Mucosa of stomach (tissue), 1 donor: ENCODE measurements around the gene KAZN.

ENCODE experiments used
- H3K27me3 ChIP-seq: one replicate; pipeline ENCODE4 v1.7.0; 2013; ENCODE audit warnings: mild to moderate bottlenecking, low read length; ENCODE audit not compliant: control insufficient read depth, insufficient read depth
- H3K36me3 ChIP-seq: one replicate; pipeline ENCODE4 v1.7.0; 2013; ENCODE audit warnings: low read length; ENCODE audit not compliant: control insufficient read depth, insufficient read depth
- H3K4me1 ChIP-seq: one replicate; pipeline ENCODE4 v1.7.0; 2013; ENCODE audit warnings: mild to moderate bottlenecking, low read length; ENCODE audit not compliant: control insufficient read depth, insufficient read depth
- H3K4me3 ChIP-seq: one replicate; pipeline ENCODE4 v1.7.0; 2013; ENCODE audit warnings: low read length
- H3K9ac ChIP-seq: one replicate; pipeline ENCODE4 v1.7.0; 2013; ENCODE audit warnings: mild to moderate bottlenecking, low read length, moderate library complexity
- H3K9me3 ChIP-seq: one replicate; pipeline ENCODE4 v1.7.0; 2013; ENCODE audit warnings: mild to moderate bottlenecking, low read length, moderate library complexity; ENCODE audit not compliant: control insufficient read depth
- donor health status: Pancreatic carcinoma.

KAZN gene

DNA sequence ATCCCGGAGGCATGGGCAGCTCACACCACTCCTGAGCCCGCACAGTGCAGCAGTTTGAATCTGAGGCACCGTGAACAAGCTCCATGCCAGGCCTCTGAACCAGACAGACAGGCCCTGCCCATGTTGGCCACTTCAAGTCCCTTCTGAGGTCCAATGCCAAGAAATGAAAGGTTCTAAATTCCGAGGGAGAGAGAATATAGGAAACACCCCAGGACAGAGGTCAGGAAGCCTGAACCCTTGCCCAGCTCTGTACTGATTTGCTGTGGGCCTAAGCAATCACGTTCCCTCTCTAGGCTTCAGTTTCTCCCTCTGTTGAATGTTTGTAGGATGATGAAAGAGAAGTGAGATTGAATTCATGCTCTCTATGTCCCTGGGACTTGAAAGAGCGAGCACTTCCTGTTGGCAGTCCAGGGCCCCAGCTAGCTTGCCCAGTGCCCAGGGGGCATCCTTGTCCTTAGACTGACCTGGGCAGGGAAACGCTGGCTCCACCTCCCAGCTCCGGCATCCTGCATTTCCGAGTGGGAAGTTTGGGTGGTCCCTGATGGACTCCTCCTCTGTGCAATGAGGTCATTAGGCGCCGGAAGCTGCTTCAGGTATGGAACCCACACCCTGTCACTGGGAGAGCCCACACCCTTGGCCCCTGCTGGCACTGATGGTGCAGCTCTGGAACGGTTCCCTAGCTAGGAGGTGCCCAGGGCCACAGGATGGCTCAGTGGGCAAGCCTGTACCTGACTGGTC is 312.7 kb downstream of the KAZN start:
- Histone ChIP-seq H3K27me3 (no peaks in the 10 kb centered on the region), H3K4me1 (peaks cover 9% of the 10 kb centered on the region), H3K4me3 (no peak overlapping the region), H3K9me3 (no peaks in the 10 kb centered on the region), H3K36me3 (no peaks in the 10 kb centered on the region), H3K9ac (no peak overlapping the region)

DNA sequence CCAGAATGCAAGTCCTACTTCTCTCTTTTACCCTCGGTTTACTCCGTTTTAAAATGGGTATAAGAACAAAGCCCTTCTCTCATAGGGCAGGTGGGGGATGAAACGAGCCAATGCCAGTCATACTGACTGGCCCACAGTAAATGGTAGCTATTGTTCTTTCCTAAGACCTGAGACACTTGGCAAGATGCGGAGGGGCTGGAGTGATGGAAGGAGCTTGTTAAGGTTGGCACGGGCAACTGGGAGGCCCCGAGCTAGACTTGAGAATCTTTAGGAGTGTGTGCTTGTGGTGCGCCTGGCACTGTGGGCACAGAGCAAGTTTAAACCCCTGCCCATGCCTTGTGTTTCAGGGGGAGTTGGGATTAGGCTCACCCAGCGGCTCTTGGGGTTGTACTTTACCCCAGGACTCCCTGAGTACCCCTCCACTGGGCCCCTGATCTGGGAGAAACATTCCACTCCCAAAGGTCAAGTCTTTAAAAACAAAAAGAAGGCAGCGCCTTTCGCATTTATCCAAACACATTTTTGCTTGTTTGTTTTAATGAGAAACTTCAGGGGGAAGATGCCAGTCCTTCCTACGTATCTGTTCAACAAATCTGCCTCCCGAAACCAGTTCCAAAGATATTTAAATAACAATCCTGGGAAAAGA is 314.5 kb downstream of the KAZN start:
- Histone ChIP-seq H3K4me3 (no peak overlapping the region), H3K27me3 (no peaks in the 10 kb centered on the region), H3K4me1 (peaks cover 9% of the 10 kb centered on the region), H3K36me3 (no peaks in the 10 kb centered on the region), H3K9me3 (no peaks in the 10 kb centered on the region), H3K9ac (no peak overlapping the region)

DNA sequence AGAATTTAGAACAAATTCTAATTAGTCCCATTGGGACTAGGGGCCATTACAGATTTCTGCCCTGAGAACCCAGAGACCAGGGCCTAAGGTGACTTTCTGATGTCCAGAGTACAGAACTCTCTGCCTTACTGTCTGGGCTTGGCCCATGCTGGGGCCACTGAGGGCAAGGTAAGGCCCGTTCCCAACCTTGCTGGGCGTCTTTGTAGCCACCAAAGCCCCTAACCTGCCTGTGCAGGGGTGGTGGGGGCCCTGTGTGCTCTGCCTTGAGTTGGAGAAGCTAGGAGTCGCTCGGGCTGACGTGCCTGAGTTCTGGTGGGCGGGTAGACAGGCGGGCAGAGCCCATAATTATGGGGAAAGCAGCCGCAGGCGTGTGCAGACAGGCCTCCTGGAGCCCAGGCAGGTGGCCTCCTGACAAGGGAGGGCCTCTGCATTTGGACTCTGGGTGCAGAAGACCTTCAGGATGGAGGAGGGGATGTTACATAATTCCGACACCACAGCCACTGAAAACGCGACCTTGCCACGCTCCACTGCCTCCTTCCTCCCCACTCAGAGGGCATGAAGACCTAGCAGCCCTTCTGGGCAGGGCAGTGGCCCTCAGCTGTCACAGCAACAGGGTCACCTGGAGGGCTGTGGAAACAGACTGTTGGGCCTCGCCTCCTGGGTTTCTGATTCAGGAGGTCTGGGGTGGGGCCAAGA is 315.1 kb downstream of the KAZN start:
- Histone ChIP-seq H3K4me1 (peaks cover 9% of the 10 kb centered on the region), H3K4me3 (no peak overlapping the region), H3K9ac (no peak overlapping the region)

DNA sequence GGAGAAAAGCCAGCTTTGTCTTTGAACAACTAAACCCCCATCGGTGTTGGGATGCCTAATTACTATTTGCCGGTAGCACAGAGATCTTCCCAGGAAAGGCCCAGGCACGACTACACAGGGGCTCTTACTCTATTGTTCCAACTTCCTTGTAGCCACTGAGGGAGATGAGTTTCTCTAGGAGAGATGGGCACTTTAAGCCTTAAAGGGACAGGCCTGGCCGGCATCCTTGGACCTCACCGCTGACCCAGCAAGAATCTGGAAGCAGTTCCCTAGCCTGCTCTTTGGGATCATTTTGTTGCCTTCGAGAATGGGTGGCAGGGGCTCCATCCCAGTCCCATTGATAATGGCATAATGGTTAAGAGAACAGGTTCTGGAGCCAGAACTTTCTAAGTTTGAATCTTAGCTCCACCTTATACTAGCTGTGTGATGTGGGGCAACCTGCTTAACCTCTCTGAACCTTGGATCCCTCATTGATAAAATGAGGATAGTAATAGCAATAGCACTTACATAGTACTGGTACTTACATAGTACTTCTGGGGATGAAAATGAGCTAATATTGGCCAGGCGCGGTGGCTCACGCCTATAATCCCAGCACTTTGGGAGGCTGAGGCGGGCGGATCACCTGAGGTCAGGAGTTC is 316.0 kb downstream of the KAZN start:
- Histone ChIP-seq H3K9ac (no peak overlapping the region), H3K4me1 (peaks cover 9% of the 10 kb centered on the region), H3K4me3 (no peak overlapping the region), H3K27me3 (no peaks in the 10 kb centered on the region), H3K36me3 (no peaks in the 10 kb centered on the region), H3K9me3 (no peaks in the 10 kb centered on the region)

More for the DNA sequence above, 315.1 kb downstream of the KAZN start:
- no peaks in the 10 kb centered on the region for H3K27me3 ChIP-seq
- no peaks in the 10 kb centered on the region for H3K36me3 ChIP-seq
- H3K9me3 ChIP-seq: no peaks in the 10 kb centered on the region

DNA sequence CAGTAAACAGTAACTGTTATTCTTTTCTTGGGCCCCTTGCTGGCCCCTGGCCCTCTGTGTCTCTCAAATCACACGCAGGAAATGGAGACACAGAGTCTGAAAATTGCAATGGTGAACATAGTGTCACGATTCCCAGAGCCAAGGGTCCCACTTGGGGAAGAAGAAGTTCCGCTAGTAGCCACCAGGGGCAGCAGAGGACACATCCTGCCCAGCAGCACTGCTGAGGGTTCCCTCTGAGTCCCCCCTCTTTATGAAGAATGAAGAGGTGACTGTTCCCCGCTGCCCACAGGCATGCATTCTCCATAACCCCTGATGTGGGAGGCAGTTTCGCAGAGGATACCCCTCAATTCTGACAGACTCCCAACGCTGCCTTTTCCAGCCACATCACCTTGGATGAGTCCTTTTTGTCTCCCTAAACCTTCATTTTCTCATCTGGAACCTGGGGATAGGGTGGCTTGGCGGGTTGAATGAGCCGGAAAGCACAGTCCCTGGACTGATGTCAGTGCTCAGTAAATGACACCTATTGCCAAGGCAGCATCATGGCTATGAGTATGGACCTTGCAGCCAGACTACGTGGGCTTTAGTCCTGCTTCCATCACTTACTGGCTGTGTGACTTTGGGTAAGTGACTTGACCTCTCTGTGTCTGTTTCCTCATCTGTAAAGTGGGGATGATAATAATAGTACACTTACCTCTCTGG is 317.0 kb downstream of the KAZN start:
- Histone ChIP-seq H3K9me3 (no peaks in the 10 kb centered on the region), H3K4me3 (no peak overlapping the region), H3K27me3 (no peaks in the 10 kb centered on the region), H3K4me1 (peaks cover 9% of the 10 kb centered on the region), H3K9ac (no peak overlapping the region), H3K36me3 (no peaks in the 10 kb centered on the region)

DNA sequence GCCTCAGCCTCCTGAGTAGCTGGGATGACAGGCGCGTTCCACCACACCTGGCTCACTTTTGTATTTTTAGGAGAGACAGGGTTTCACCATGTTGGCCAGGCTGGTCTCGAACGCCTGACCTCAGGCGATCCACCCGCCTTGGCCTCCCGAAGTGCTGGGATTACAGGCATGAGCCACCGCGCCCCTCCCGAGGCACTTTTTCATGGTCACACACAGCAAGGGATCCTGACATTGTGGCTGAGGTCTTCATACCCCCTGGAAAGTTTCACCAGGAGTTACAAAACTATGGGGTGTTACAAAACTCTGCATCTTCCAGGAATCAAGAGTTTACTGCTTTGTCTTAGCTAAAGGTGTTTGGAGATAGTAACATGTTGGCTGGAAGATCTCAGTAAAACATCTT is 320.8 kb downstream of the KAZN start:
- no peak overlapping the region for H3K9ac ChIP-seq
- H3K4me3 ChIP-seq: no peak overlapping the region
- H3K4me1 ChIP-seq: no peaks in the 10 kb centered on the region
- no peaks in the 10 kb centered on the region for H3K27me3 ChIP-seq
- H3K36me3 ChIP-seq: no peaks in the 10 kb centered on the region
- H3K9me3 ChIP-seq: no peaks in the 10 kb centered on the region

DNA sequence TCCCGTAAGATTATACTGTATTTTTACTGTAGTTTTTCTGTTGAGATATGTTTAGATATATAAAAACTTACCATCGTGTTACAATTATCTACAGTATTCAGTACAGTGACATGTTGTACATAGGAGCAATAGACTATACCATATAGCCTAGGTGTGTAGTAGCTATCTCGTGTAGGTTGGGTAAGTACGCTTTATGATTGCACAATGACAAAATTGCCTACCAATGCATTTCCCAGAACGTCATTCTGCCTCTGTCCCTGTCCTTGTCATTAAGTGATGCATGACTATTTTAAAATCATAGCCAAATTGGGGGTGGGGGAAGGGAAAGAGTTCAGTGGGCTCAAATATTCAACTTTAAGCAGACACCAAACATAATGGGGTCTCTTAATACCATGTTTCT is 321.3 kb downstream of the KAZN start:
- no peaks in the 10 kb centered on the region for H3K36me3 ChIP-seq
- H3K9me3 ChIP-seq: no peaks in the 10 kb centered on the region
- H3K4me3 ChIP-seq: no peak overlapping the region
- no peak overlapping the region for H3K9ac ChIP-seq
- H3K27me3 ChIP-seq: peaks cover under 1% of the 10 kb centered on the region
- no peaks in the 10 kb centered on the region for H3K4me1 ChIP-seq

DNA sequence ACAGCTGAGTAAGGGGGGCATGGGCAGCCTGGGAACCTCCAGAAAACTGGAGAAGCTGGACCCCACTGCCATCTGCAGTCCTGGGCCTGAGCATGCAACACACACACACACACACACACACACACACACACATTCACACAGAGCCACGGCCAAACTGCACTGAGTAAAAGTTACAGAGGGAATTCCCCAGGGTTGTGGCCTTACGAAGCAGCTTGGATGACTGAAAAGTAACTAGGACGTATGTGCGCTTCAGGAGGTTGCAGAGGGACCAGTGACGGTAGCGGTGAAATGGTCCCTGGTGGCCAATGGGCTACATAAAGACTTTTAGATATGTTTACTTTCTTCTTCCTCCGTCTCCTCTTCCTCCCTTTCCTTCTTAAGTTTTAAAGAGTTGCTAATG is 322.6 kb downstream of the KAZN start:
- Histone ChIP-seq H3K4me1 (peaks cover 6% of the 10 kb centered on the region), H3K9ac (no peak overlapping the region), H3K9me3 (no peaks in the 10 kb centered on the region), H3K27me3 (peaks cover 6% of the 10 kb centered on the region), H3K4me3 (no peak overlapping the region), H3K36me3 (no peaks in the 10 kb centered on the region)

DNA sequence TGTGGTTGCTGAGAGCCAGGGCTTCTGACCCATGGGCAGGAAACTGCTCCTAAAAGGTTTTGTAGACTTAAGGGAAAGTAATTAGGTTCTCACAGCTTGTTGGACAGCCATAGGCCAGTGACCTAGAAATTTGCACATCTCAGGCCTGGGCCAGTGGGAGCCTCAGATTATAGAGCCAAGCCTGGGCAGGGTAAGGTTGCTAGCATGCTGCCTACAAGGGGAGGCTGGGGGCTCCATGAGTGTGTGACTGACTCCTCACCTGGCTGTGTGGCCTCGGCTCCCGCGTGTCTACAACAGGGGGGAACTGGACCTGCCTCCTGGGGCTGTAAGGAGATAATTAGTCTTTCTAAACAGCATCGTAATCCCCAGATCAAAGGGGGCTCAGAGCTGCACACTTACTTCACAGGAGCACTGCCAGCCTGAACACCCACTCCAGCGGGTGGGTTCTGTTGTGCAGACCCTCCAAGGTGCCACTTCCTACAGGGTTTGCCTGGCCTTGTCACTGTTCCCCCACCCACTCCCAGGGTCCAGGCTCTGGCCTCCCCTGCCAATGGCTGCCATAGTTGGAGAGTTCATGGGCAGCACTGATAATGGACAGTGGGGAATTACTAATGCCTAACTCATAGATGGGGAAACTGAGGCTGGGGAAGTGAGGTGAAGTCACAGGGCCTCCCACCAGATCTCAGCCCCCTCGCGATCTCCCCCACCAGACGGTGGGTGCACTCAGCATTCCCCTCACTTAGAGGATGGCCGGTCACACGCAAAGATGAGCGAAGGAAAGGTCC is 324.6 kb downstream of the KAZN start:
- Histone ChIP-seq H3K4me1 (peaks cover 6% of the 10 kb centered on the region), H3K4me3 (no peak overlapping the region), H3K9ac (peak overlapping the region; percentile 15), H3K9me3 (no peaks in the 10 kb centered on the region), H3K36me3 (no peaks in the 10 kb centered on the region), H3K27me3 (peaks cover 12% of the 10 kb centered on the region)

DNA sequence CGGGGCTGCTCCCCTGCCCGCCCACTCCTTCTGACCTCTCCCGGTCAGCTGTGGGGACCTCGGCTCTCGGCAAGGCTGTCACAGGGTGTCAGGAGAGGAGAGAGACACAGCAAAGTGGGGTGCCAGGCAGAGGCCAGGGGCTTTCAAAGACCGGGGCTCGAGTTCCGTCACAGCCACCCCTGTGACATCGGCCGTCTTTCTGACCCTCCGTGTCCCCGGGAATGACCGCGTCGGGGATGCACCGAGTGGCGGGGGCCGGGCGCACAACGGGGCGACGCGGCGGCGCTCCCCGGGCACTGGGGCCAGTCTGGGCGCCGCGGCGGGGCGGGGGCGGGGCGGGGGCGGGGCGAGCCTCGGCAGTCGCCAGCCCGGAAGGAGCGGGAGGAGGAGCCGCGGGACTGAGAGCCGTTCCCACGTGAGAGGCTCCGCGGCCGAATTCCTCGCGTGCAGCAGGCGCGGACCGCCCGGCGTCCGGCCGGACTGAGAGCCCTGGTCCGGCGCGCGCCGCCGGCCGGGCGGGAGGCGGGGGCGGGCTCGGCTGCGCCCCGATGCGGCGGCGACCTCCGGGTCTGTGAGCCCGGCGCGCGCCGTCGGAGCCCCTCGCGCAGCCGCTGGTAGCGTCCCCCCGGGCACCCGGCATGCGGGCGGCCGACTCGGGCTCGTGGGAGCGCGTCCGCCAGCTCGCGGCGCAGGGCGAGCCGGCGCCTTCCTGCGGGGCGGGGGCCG is 325.4 kb downstream of the KAZN start:
- Histone ChIP-seq H3K27me3 (peaks cover 12% of the 10 kb centered on the region), H3K36me3 (no peaks in the 10 kb centered on the region), H3K4me3 (no peak overlapping the region), H3K4me1 (peaks cover 6% of the 10 kb centered on the region), H3K9ac (peak overlapping the region; percentile 15), H3K9me3 (no peaks in the 10 kb centered on the region)
